HepG2 (cell line): ENCODE results near the gene CD6. TPM values are rescaled to one million over a fixed set of nuclear protein-coding genes. Genes with fewer than 3 reads are reported as not detected.

ENCODE experiments used
- ATAC-seq: fragments of 200-7000 bp; cut with Tn5 transposase; 3 replicates; pipeline ENCODE4 v1.9.1; 2020; ENCODE audit warnings: mild to moderate bottlenecking, moderate library complexity
- BruUV-seq: library from RNA; stranded (reverse); fragments of 400-500 nt; replicated peaks from 2 replicates; lab custom pipeline; 2021; lab: Mats Ljungman, UMichigan
- CTCF ChIA-PET: fragments of 300-600 bp; formaldehyde crosslinking; extraction: SDS; loops from one replicate; lab custom pipeline; 2021; ENCODE audit warnings: low total read pairs, inconsistent platforms, low intra/inter-chr PET ratio; lab: Yijun Ruan, JAX
- POLR2A ChIA-PET: fragments of 350-600 bp; sonication (Branson Sonifier 250); formaldehyde crosslinking; loops from one replicate; lab custom pipeline; 2020; ENCODE audit warnings: antibody characterized with exemption, inconsistent platforms; lab: Yijun Ruan, JAX
- DNase-seq: peaks from one replicate; pipeline ENCODE4 v3.0.0-alpha.2; 2015; ENCODE audit warnings: low spot score
- FAIRE-seq: peaks from 3 replicates; lab custom pipeline; 2011; peaks lifted over from hg19 to GRCh38; lab: Jason Lieb, UNC
- H2AFZ ChIP-seq: one replicate; pipeline ENCODE4 v1.6.1; 2011; ENCODE audit warnings: low read length, inconsistent platforms
- H3K27ac ChIP-seq: fragments of 300-600 bp; 3 replicates; pipeline ENCODE4 v1.8.0; 2011; ENCODE audit warnings: mixed run types, mild to moderate bottlenecking, mixed read lengths, low read length, inconsistent platforms; ENCODE audit not compliant: insufficient read depth; ENCODE audit errors: extremely low read length
- H3K27me3 ChIP-seq, 2 experiments: fragments of 200-600 bp in 1 of 2; 2 replicates in 1 of 2; 3 replicates in 1 of 2; pipeline versions ENCODE4 v1.6.0 to v1.8.0; 2011; ENCODE audit warnings: low read length in 2 of 2, mild to moderate bottlenecking in 2 of 2, moderate library complexity in 2 of 2, inconsistent platforms in 1 of 2; ENCODE audit not compliant: insufficient read depth in 2 of 2, control insufficient read depth in 1 of 2
- H3K36me3 ChIP-seq, 2 experiments: fragments of 200-600 bp in 1 of 2; replicated peaks in 1 of 2; 2 replicates in 1 of 2; 3 replicates in 1 of 2; pipeline versions ENCODE4 v1.5.1 to v1.8.0; 2011; ENCODE audit warnings: low read length in 2 of 2, inconsistent platforms in 1 of 2; ENCODE audit not compliant: insufficient read depth in 2 of 2, control insufficient read depth in 1 of 2
- H3K4me1 ChIP-seq: 2 replicates; pipeline ENCODE4 v1.5.1; 2012; ENCODE audit warnings: low read length, inconsistent platforms; ENCODE audit not compliant: insufficient read depth
- H3K4me2 ChIP-seq: 2 replicates; pipeline ENCODE4 v1.6.0; 2011; ENCODE audit warnings: low read depth, low read length, inconsistent platforms
- H3K4me3 ChIP-seq, 3 experiments: fragments of 200-600 bp in 1 of 3; sonication (generic), shearing (Covaris generic) in 1 of 3; replicated peaks in 1 of 3; 2 replicates each; pipeline ENCODE4 v1.5.1; 2011 to 2016; ENCODE audit warnings: low read length in 3 of 3, inconsistent platforms in 2 of 3, low read depth in 2 of 3, mild to moderate bottlenecking in 2 of 3, control low read depth in 1 of 3, mixed read lengths in 1 of 3; ENCODE audit not compliant: insufficient read depth in 1 of 3
- H3K79me2 ChIP-seq: one replicate; pipeline ENCODE4 v1.6.1; 2011; ENCODE audit warnings: low read length, inconsistent platforms; ENCODE audit not compliant: insufficient read depth
- H3K9ac ChIP-seq: 2 replicates; pipeline ENCODE4 v1.6.0; 2011; ENCODE audit warnings: mild to moderate bottlenecking, low read depth, low read length, inconsistent platforms; ENCODE audit not compliant: insufficient read depth
- H3K9me3 ChIP-seq: 2 replicates; pipeline ENCODE4 v1.5.1; 2012; ENCODE audit warnings: mild to moderate bottlenecking, low read length
- H4K20me1 ChIP-seq: 2 replicates; pipeline ENCODE4 v1.6.0; 2011; ENCODE audit warnings: inconsistent platforms, mild to moderate bottlenecking, low read length, moderate library complexity; ENCODE audit not compliant: insufficient read depth
- SNAPC4 ChIP-seq: sonication (generic); formaldehyde crosslinking; IDR thresholded peaks from 2 replicates; pipeline ENCODE4 v1.4.0; 2020; ENCODE audit warnings: mild to moderate bottlenecking, missing genetic modification reagents
- ZNF354B ChIP-seq: sonication (generic); formaldehyde crosslinking; IDR thresholded peaks from 2 replicates; pipeline ENCODE4 v1.8.0; 2022; ENCODE audit warnings: mild to moderate bottlenecking, missing genetic modification reagents
- ZNF629 ChIP-seq: sonication (generic); formaldehyde crosslinking; conservative IDR thresholded peaks from 2 replicates; pipeline ENCODE4 v1.5.0; 2020; ENCODE audit warnings: missing genetic modification reagents
- ZNF772 ChIP-seq: sonication (generic); formaldehyde crosslinking; IDR thresholded peaks from 2 replicates; pipeline ENCODE4 v1.5.0; 2020; ENCODE audit warnings: mild to moderate bottlenecking, missing genetic modification reagents
- WGBS: methylation state at CpG from one replicate; pipeline ENCODE4 v1.1.6; 2017; ENCODE audit warnings: low lambda C conversion rate; 5-methylcytosine and 5-hydroxymethylcytosine counted together
- in situ Hi-C: cut with HindIII; loops from 2 replicates; pipeline ENCODE4 v1.10.0; 2017; ENCODE audit warnings: low pct_unique_long_range_greater_than_20kb; ENCODE audit not compliant: extremely low pct_ligation_motif_present
- intact Hi-C: fragments of 100-400 bp; cut with micrococcal nuclease; formaldehyde crosslinking; loops from one replicate; pipeline ENCODE4 v1.10.0; 2022; ENCODE audit not compliant: unreplicated experiment
- polyA plus RNA-seq, 8 experiments: library from polyadenylated mRNA; depleted of rRNA in 3 of 8; stranded (reverse) in 7 of 8; unstranded in 1 of 8; fragments of >200 nt; fragmentation: Illumina TruSeq in 4 of 8; extraction: Trizol in 4 of 8; gene quantifications; 2 replicates each; pipeline versions ENCODE4 v1.2.1 to v1.2.3, GENCODE V29; 2011 to 2016; ENCODE audit warnings: low read depth in 4 of 8, missing spikeins in 1 of 8, mixed read lengths in 1 of 8; ENCODE audit not compliant: insufficient read depth in 1 of 8
- total RNA-seq, 5 experiments: library from RNA; depleted of rRNA; stranded (reverse); fragments of >200 nt; fragmentation: Illumina TruSeq; extraction: Trizol; gene quantifications; 2 replicates each; pipeline ENCODE4 v1.2.3, GENCODE V29; 2016; ENCODE audit warnings: low read depth in 1 of 5

The CD6 gene
- total and polyA plus RNA-seq, 2 of the 13 experiments (the other 11 are each of a cell fraction or from before 2014, with no cell fraction given), result not detected

GRCh38 chr11:60993615-60994014 lies 22.1 kb downstream of the CD6 start (continued):
- TF ChIP-seq SNAPC4 (no peak), ZNF772 (CRISPR knock-in tag) (no peak)

GRCh38 chr11:60994541-60995080 lies 23.1 kb downstream of the CD6 start:
- H3K27ac ChIP-seq, result no peak overlapping the region
- no peak overlapping the region for H2AFZ ChIP-seq
- H3K36me3 ChIP-seq, result no peaks in the 10 kb centered on the region
- H3K27me3 ChIP-seq, result peaks cover 0 to 33% of the 10 kb centered on the region in 2 experiments; a peak in 3 of 5 replicates
- POLR2A ChIA-PET, result no interaction called here
- FAIRE-seq (no peak), DNase-seq (no peak), ATAC-seq (no peak; the same call in 2 of the 3 replicates)
- BruUV-seq, result no TSS peak
- no peaks in the 10 kb centered on the region for H4K20me1 ChIP-seq
- no peaks in the 10 kb centered on the region for H3K9me3 ChIP-seq
- intact Hi-C loops, result no loop called here
- in situ Hi-C loops, result no loop called here
- H3K4me1 ChIP-seq, result peaks cover 20% of the 10 kb centered on the region
- no peak for TF ChIP-seq ZNF354B (CRISPR knock-in tag)
- TF ChIP-seq ZNF629 (CRISPR knock-in tag), result no peak
- no peaks in the 10 kb centered on the region for H3K79me2 ChIP-seq
- CTCF ChIA-PET, result no interaction called here
- H3K4me2 ChIP-seq, result no peak overlapping the region
- WGBS, result 18% methylated on average over 7 of the region's 7 CpGs
- H3K4me3 ChIP-seq, result no peak overlapping the region
- H3K9ac ChIP-seq, result no peak overlapping the region
